Stimulated activated CD8-positive, alpha-beta memory T cell treated with anti-CD3 and anti-CD28 coated beads, Interleukin-7, amount 100 ng/mL, for 1 hour (primary cell): ENCODE measurements around the gene PDLIM1.

Experiments used
- DNase-seq, 2 donors: peaks; one replicate each; pipeline ENCODE4 v3.0.0-alpha.2; 2020; ENCODE audit warnings: low read depth in 2 of 2

PDLIM1 gene

GRCh38 chr10:95290461-95291364, at the start of gene PDLIM1:
PDLIM1 (minus strand) TSS chr10:95291003; CDS start chr10:95290915, 88 bp downstream.
- DNase-seq: no peak

GRCh38 chr10:95339863-95340262, 49.1 kb upstream of the PDLIM1 start:
- DNase-seq: no peak

- DNase-seq: no peak
Measured at GRCh38 chr10:95337423-95338160, 46.8 kb upstream of the PDLIM1 start.

GRCh38 chr10:95336702-95337101, 45.9 kb upstream of the PDLIM1 start:
- DNase-seq: no peak

GRCh38 chr10:95335933-95336699, 45.3 kb upstream of the PDLIM1 start:
- DNase-seq: no peak

- DNase-seq: no peak
Measured at GRCh38 chr10:95334805-95335144, 44.0 kb upstream of the PDLIM1 start.

- no peak for DNase-seq
Measured at GRCh38 chr10:95333997-95334804, 43.4 kb upstream of the PDLIM1 start.

- no peak for DNase-seq
Measured at GRCh38 chr10:95332666-95333249, 42.0 kb upstream of the PDLIM1 start.

GRCh38 chr10:95331596-95332130, 40.9 kb upstream of the PDLIM1 start:
- DNase-seq: no peak

- DNase-seq: no peak
Measured at GRCh38 chr10:95330966-95331453, 40.2 kb upstream of the PDLIM1 start.

- no peak for DNase-seq
Measured at GRCh38 chr10:95329296-95329695, 38.5 kb upstream of the PDLIM1 start.

- no peak for DNase-seq
Measured at GRCh38 chr10:95328013-95328412, 37.2 kb upstream of the PDLIM1 start.

GRCh38 chr10:95327367-95327766, 36.6 kb upstream of the PDLIM1 start:
- no peak for DNase-seq

- no peak for DNase-seq
Measured at GRCh38 chr10:95326396-95326795, 35.6 kb upstream of the PDLIM1 start.

- DNase-seq: no peak
Measured at GRCh38 chr10:95325863-95326262, 35.1 kb upstream of the PDLIM1 start.

- DNase-seq: no peak
Measured at GRCh38 chr10:95324436-95325268, 33.8 kb upstream of the PDLIM1 start.

- DNase-seq: no peak
Measured at GRCh38 chr10:95321554-95322301, 30.9 kb upstream of the PDLIM1 start.

GRCh38 chr10:95319239-95319638, 28.4 kb upstream of the PDLIM1 start:
- DNase-seq: no peak

GRCh38 chr10:95315509-95315908, 24.7 kb upstream of the PDLIM1 start:
- no peak for DNase-seq
